NB4 (cell line): ENCODE measurements around the gene SAMD4A.

ENCODE experiments used
- MYC ChIP-seq: IDR thresholded peaks from 2 replicates; pipeline ENCODE4 v1.6.1; 2011; ENCODE audit warnings: low read depth, low read length
- POLR2A ChIP-seq: IDR thresholded peaks from 2 replicates; pipeline ENCODE4 v1.6.1; 2011; ENCODE audit warnings: mild to moderate bottlenecking; ENCODE audit not compliant: insufficient read length; ENCODE audit errors: extremely low read depth
- TF ChIP-seq, protein P1 (sequence below): IDR thresholded peaks from one replicate; pipeline ENCODE4 v1.5.1; 2012; ENCODE audit warnings: low read depth, low read length

- TF ChIP-seq, protein P1, sequence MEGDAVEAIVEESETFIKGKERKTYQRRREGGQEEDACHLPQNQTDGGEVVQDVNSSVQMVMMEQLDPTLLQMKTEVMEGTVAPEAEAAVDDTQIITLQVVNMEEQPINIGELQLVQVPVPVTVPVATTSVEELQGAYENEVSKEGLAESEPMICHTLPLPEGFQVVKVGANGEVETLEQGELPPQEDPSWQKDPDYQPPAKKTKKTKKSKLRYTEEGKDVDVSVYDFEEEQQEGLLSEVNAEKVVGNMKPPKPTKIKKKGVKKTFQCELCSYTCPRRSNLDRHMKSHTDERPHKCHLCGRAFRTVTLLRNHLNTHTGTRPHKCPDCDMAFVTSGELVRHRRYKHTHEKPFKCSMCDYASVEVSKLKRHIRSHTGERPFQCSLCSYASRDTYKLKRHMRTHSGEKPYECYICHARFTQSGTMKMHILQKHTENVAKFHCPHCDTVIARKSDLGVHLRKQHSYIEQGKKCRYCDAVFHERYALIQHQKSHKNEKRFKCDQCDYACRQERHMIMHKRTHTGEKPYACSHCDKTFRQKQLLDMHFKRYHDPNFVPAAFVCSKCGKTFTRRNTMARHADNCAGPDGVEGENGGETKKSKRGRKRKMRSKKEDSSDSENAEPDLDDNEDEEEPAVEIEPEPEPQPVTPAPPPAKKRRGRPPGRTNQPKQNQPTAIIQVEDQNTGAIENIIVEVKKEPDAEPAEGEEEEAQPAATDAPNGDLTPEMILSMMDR = no peak
- TF ChIP-seq POLR2A (no peak), MYC (no peak)
Measured at GRCh38 chr14:54631016-54631415, 64.1 kb downstream of the SAMD4A start.
